Astrocyte of the cerebellum (primary cell): Measurements from ENCODE around the gene EIF3B.
"Not testable (repeated sequence)": the region's sequence is repeated elsewhere in the genome, so short reads cannot be mapped to it uniquely, and the experiment has no call there.

ENCODE experiments used
- DNase-seq: peaks from one replicate; pipeline ENCODE4 v3.0.0-alpha.2; 2011; ENCODE audit warnings: low read depth
- H3K4me3 ChIP-seq: 2 replicates; pipeline ENCODE4 v1.5.1; 2011; ENCODE audit warnings: mild to moderate bottlenecking, low read depth, low read length, moderate library complexity
- in situ Hi-C: cut with HindIII; loops from 2 replicates; pipeline ENCODE4 v1.10.0; 2017; ENCODE audit warnings: low sequenced_read_pairs
- TF ChIP-seq, protein P1 (sequence below): IDR thresholded peaks from 2 replicates; pipeline ENCODE4 v1.5.1; 2012; ENCODE audit warnings: low read length, low read depth, moderate library complexity, mild to moderate bottlenecking; ENCODE audit errors: missing control alignments

The EIF3B gene

DNA sequence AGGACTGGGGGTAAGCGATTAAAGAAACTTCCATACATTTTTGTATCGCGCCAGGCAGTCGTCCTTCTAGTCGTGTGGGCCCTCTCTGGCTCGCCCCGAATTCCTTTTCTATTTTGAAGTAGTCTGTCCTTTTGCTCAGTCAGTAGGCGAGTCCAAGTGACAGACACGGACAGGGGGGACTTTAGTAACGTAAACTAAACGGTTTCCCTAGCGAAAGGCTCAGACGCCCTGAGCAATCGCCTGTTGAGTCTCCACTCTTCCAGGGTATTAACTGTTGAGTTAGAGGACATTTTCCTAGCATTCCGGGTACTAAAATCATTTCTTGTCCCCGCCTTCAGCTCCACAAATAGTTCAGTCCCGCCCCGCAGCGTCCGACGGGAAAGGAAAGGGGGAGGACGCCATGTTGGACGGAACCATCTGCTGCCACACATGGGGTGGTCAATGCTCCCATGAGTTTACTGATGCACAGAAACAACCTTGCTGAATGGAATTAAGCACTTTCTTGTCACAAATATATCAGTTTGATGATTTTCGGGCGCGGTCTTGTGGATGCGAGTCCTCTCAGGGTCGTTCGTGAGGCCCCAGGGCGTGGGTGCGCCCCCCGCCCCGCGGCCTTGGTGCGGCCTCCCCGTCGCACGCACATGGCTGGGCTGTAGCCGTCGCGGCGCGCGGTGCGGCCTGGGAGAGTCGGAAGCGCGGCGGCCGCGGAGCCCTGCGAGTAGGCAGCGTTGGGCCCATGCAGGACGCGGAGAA lies at the start of gene EIF3B:
Gene EIF3B (plus strand): TSS at position 642 of the 753 bp plus-strand sequence. CDS start 95 bp downstream, at position 737.
- TF ChIP-seq, protein P1, sequence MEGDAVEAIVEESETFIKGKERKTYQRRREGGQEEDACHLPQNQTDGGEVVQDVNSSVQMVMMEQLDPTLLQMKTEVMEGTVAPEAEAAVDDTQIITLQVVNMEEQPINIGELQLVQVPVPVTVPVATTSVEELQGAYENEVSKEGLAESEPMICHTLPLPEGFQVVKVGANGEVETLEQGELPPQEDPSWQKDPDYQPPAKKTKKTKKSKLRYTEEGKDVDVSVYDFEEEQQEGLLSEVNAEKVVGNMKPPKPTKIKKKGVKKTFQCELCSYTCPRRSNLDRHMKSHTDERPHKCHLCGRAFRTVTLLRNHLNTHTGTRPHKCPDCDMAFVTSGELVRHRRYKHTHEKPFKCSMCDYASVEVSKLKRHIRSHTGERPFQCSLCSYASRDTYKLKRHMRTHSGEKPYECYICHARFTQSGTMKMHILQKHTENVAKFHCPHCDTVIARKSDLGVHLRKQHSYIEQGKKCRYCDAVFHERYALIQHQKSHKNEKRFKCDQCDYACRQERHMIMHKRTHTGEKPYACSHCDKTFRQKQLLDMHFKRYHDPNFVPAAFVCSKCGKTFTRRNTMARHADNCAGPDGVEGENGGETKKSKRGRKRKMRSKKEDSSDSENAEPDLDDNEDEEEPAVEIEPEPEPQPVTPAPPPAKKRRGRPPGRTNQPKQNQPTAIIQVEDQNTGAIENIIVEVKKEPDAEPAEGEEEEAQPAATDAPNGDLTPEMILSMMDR = no peak
- in situ Hi-C loops = loop anchor here (25.0 kb wide), 1 partner anchor 517 kb away; no protein-coding TSS in a partner anchor
- peak; percentile 89 for DNase-seq
- peak within 1 kb of the TSS; percentile 97 for H3K4me3 ChIP-seq

DNA sequence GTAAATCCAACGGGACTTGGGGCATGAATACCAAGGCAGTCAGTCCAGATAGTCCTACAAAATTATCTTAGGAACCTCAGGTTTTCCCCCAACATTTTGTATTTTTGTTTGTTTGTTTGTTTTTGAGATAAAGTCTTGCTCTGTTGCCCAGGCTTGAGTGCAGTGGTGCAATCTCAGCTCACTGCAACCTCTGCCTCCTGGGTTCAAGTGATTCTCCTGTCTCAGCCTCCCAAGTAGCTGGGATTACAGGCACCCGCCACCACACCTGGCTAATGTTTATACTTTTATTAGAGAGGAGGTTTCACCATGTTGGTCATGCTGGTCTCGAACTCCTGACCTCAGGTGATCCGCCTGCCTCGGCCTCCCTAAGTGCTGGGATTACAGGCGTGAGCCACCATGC lies 49.4 kb upstream of the EIF3B start:
- H3K4me3 ChIP-seq, DNase-seq: not testable (repeated sequence)
- in situ Hi-C loops = loop anchor here (10.0 kb wide), 1 partner anchor 70 kb away; no protein-coding TSS in a partner anchor

DNA sequence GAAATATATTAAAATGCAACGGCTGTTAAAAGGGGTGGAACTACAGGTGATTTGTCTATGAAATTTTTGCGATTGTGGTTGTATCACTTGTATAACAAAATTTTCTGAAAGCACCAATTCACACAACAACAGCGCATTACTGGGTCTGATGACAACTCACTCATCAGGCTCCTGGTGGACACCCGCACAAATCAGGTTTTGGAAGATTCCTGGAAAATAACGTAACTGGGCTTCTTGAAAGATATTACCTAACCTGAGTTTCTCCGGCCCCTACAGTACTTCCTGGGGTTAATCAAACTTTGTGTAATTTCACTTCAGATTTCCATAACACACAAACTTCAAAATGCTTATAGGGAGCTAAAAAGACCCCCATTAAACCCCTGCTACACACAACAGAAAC lies 47.9 kb upstream of the EIF3B start:
- TF ChIP-seq, protein P1 = no peak
- DNase-seq = no peak
- no peak overlapping the region for H3K4me3 ChIP-seq
- in situ Hi-C loops = loop anchor here (10.0 kb wide), 1 partner anchor 68 kb away; no protein-coding TSS in a partner anchor

DNA sequence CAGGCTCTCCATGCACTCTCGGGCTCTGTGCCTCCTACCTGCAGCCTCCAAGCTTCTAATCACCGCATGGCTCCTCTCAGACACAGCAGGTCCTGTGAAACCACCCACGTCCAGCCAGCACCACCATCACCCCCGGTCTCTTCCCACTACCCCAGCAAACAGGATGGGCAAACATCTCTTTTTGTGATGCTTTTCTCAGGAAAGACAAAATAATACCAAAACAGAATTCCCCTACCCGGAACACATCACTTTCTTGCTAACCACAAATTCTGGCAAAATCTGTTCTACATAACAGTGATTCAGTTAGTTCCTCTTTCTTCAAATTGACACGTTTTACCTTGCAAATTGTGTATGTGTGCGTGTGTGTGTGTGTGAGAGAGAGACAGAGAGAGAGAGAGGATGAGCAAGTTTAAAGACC lies 46.9 kb upstream of the EIF3B start:
- H3K4me3 ChIP-seq = no peak overlapping the region
- in situ Hi-C loops = loop anchor here (10.0 kb wide), 1 partner anchor 67 kb away; no protein-coding TSS in a partner anchor
- DNase-seq = no peak
- TF ChIP-seq, protein P1 = no peak

DNA sequence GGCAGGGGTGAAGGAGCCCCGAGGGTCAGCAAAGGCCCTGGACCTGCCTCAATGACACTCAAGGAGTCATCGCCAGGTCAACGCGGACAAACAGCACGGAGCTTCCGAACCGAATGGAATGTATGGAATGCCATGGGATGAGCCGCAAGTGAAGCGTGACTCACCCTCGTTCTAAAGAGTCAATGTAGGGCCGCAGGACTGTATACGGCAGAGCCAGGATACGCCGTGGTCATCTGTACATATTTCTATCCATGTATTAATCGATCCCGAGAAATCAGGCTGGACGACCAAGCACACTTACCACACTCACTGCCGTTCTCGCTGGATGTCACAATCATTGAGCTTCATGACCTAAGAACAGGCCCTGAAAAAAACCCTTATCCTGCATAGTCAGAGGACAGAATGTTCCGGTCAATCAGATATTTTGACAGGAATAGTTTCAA lies 44.7 kb upstream of the EIF3B start:
- peak; percentile 79 for DNase-seq
- TF ChIP-seq, protein P1 = no peak
- H3K4me3 ChIP-seq = no peak overlapping the region
- in situ Hi-C loops = loop anchor here (10.0 kb wide), 1 partner anchor 65 kb away; no protein-coding TSS in a partner anchor

DNA sequence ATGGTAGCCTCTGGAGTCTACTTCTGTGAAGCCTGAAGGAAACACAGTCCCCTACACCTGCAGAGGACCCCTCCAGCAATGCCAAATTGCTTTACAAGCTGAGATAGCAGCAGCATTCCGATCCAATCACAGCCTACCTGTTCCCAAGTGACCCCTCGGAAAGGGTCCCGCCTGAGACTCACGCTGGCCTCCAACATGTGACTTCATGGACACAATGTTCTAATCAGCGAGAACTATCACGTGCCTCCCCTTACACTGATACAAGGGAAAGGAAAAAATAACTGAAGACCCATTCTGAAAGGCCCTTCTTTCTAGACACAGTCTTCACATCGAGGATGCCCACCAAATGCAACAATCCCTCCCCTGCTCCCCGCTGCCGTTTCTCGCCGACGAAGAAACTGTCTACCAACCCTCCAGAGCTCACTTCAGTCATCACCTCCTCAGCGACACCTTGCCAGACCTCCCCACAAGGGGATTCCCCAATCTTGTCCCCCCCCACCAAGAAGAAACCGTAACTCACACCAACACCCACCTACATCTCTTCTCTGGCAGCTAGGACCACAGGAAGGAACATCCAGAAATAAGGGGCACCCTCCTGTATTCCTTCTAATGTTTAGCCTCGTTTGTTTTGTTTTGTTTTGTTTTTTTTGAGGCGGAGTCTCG lies 42.2 kb upstream of the EIF3B start:
- H3K4me3 ChIP-seq = no peak overlapping the region
- DNase-seq = no peak
- in situ Hi-C loops = no loop called here
- TF ChIP-seq, protein P1 = no peak
